ENCODE results near the gene NEMP1. TPM values are rescaled to one million over a fixed set of nuclear protein-coding genes. Genes with fewer than 3 reads are reported as not detected.

The NEMP1 gene
- total and polyA plus RNA-seq, 4 donors: 1.4 to 10.9 (median 3.2) TPM

DNA sequence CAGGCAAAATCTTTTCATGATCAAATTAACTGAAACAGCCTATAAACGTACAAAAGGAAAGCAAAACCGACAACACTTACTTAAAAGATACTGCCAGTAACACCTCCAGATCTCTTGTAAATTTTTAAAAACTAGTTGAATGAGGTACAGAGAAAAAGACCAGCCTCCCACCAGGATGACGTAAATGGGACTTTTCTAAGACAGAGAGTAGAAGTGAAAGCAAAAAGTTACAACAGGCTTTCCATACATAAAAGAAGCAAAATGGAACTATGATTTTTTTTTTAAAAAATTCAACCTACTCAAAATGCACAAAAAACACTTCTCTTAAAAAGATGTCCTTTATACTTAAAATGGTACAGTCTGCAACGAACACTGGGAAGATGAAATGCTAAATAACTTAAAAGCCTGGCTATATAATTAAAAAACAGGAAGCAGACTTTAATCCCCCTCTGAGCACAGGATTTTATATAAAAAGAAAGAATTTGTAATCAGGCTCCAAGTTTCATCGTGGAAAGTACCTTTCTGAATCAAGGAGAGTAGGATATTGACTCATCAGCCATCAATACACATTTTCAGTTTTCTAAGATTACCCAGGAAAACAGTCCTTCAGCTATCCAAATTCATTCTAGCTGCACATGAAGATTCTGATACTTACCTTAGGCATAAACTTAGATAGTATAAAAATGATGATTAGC, 14.5 kb downstream of the NEMP1 start:
- Histone ChIP-seq H3K4me1 (ENCODE audit: control insufficient read depth in 4 of 4, insufficient read depth in 4 of 4, low read length in 3 of 4) (peaks cover 0 to 2% (median 0%) of the 10 kb centered on the region in 4 donors), H3K9me3 (ENCODE audit: control insufficient read depth in 4 of 4, low read length in 3 of 4) (no peaks in the 10 kb centered on the region), H3K27me3 (ENCODE audit: control insufficient read depth in 4 of 4, insufficient read depth in 4 of 4, low read length in 3 of 4) (no peaks in the 10 kb centered on the region), H3K4me3 (ENCODE audit: low read depth in 1 of 3, low read length in 3 of 3) (no peak overlapping the region), H3K36me3 (ENCODE audit: control insufficient read depth in 4 of 4, insufficient read depth in 3 of 4, low read depth in 1 of 4, low read length in 3 of 4) (peaks cover 0 to 5% (median 0%) of the 10 kb centered on the region in 4 donors), H3K27ac (ENCODE audit: low read depth in 1 of 2, low read length in 2 of 2) (peak overlapping the region in 1 of 2 donors; percentile 3), H3K9ac (ENCODE audit: low read depth in 1 of 2, low read length in 2 of 2) (no peak overlapping the region)
- no peak for DNase-seq (ENCODE audit: low spot score)
- TF ChIP-seq, protein P1, sequence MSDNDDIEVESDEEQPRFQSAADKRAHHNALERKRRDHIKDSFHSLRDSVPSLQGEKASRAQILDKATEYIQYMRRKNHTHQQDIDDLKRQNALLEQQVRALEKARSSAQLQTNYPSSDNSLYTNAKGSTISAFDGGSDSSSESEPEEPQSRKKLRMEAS (IDR thresholded peaks at IDR 0.05): no peak
- TF ChIP-seq FOXA2 (IDR thresholded peaks at IDR 0.05) (no peak), GABPA (IDR thresholded peaks at IDR 0.05 in 1 of 2, conservative IDR thresholded peaks at IDR 0.05 in 1 of 2) (no peak), FOXA1 (IDR thresholded peaks at IDR 0.05) (no peak), RAD21 (IDR thresholded peaks at IDR 0.05) (no peak), JUND (IDR thresholded peaks at IDR 0.05) (no peak)
- WGBS: 78% methylated on average over 5 of the region's 5 CpGs

DNA sequence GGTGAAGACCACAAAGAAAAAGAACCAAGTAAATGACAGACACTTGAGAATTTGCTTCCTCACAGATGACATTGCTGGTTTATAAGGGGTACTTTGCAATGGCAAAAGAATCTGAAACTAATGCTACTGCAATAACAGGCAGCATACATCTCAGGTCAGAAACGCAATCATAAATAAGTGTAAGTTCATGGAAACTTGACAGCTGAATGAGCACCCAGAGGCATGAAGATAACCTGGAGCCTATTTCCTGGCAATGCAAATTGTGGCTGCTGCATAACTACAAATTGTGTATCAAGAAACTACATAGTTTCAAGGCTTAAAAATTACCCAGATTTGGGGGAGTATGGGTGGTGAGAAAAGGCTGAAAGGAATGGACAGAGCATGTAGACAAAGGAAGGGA, 20.1 kb downstream of the NEMP1 start:
- DNase-seq (ENCODE audit: low spot score): no peak
- WGBS: 91% methylated on average over 1 of the region's 1 CpG
- H3K4me3 ChIP-seq (ENCODE audit: low read depth in 1 of 3, low read length in 3 of 3): no peak overlapping the region
- H3K27ac ChIP-seq (ENCODE audit: low read depth in 1 of 2, low read length in 2 of 2): no peak overlapping the region
- peaks cover 0 to 5% (median 2%) of the 10 kb centered on the region in 4 donors for H3K36me3 ChIP-seq (ENCODE audit: control insufficient read depth in 4 of 4, insufficient read depth in 3 of 4, low read depth in 1 of 4, low read length in 3 of 4)
- no peaks in the 10 kb centered on the region for H3K9me3 ChIP-seq (ENCODE audit: control insufficient read depth in 4 of 4, low read length in 3 of 4)
- TF ChIP-seq FOXA1 (IDR thresholded peaks at IDR 0.05) (no peak), NR2F2 (IDR thresholded peaks at IDR 0.05) (no peak), EGR1 (IDR thresholded peaks at IDR 0.05; ENCODE audit: low read depth in 2 of 2) (no peak), RAD21 (IDR thresholded peaks at IDR 0.05) (no peak)
- TF ChIP-seq, protein P2, sequence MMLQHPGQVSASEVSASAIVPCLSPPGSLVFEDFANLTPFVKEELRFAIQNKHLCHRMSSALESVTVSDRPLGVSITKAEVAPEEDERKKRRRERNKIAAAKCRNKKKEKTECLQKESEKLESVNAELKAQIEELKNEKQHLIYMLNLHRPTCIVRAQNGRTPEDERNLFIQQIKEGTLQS (IDR thresholded peaks at IDR 0.05): no peak
- TF ChIP-seq, protein P3, sequence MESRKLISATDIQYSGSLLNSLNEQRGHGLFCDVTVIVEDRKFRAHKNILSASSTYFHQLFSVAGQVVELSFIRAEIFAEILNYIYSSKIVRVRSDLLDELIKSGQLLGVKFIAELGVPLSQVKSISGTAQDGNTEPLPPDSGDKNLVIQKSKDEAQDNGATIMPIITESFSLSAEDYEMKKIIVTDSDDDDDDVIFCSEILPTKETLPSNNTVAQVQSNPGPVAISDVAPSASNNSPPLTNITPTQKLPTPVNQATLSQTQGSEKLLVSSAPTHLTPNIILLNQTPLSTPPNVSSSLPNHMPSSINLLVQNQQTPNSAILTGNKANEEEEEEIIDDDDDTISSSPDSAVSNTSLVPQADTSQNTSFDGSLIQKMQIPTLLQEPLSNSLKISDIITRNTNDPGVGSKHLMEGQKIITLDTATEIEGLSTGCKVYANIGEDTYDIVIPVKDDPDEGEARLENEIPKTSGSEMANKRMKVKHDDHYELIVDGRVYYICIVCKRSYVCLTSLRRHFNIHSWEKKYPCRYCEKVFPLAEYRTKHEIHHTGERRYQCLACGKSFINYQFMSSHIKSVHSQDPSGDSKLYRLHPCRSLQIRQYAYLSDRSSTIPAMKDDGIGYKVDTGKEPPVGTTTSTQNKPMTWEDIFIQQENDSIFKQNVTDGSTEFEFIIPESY (IDR thresholded peaks at IDR 0.05): no peak
- TF ChIP-seq, protein P4, sequence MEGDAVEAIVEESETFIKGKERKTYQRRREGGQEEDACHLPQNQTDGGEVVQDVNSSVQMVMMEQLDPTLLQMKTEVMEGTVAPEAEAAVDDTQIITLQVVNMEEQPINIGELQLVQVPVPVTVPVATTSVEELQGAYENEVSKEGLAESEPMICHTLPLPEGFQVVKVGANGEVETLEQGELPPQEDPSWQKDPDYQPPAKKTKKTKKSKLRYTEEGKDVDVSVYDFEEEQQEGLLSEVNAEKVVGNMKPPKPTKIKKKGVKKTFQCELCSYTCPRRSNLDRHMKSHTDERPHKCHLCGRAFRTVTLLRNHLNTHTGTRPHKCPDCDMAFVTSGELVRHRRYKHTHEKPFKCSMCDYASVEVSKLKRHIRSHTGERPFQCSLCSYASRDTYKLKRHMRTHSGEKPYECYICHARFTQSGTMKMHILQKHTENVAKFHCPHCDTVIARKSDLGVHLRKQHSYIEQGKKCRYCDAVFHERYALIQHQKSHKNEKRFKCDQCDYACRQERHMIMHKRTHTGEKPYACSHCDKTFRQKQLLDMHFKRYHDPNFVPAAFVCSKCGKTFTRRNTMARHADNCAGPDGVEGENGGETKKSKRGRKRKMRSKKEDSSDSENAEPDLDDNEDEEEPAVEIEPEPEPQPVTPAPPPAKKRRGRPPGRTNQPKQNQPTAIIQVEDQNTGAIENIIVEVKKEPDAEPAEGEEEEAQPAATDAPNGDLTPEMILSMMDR (IDR thresholded peaks at IDR 0.05; ENCODE audit: low read depth, low read length, missing input control): no peak
- H3K27me3 ChIP-seq (ENCODE audit: control insufficient read depth in 4 of 4, insufficient read depth in 4 of 4, low read length in 3 of 4): no peaks in the 10 kb centered on the region
- H3K9ac ChIP-seq (ENCODE audit: low read depth in 1 of 2, low read length in 2 of 2): no peak overlapping the region
- no peaks in the 10 kb centered on the region for H3K4me1 ChIP-seq (ENCODE audit: control insufficient read depth in 4 of 4, insufficient read depth in 4 of 4, low read length in 3 of 4)

DNA sequence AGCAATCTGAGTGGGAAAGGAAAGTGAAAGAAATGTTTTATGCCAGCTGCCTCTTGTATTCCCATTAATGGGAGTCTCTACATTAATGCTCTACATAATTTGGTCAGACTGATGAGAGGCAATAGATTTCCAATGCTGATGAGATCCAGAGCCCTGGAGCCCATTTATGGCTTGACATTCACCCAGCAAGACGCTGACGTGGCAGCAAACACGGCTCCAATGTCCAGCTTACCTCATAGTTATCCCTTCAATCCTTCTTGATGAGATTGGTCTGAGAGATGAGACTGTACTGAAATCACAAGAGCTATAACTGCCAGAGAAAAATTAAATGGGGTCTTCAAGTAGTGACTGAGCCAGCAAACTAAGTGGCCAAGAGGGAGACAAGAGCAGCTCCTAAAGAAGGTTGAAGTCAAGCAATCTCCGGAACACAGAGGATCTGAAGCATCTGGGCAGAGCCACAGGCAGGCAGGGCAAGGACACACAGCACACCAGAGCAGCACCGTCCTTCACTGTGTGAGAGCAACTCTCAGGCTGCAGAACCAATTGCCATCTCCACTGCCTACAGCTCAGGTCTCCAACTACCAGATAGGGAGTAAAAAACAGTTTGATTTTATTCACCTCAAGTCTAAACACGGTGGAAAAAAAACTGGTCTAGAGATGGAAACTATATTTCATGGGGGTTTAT, 21.4 kb downstream of the NEMP1 start:
- Histone ChIP-seq H3K27ac (ENCODE audit: low read depth in 1 of 2, low read length in 2 of 2) (no peak overlapping the region), H3K27me3 (ENCODE audit: control insufficient read depth in 4 of 4, insufficient read depth in 4 of 4, low read length in 3 of 4) (no peaks in the 10 kb centered on the region), H3K4me1 (ENCODE audit: control insufficient read depth in 4 of 4, insufficient read depth in 4 of 4, low read length in 3 of 4) (no peaks in the 10 kb centered on the region), H3K9ac (ENCODE audit: low read depth in 1 of 2, low read length in 2 of 2) (no peak overlapping the region), H3K4me3 (ENCODE audit: low read depth in 1 of 3, low read length in 3 of 3) (no peak overlapping the region), H3K9me3 (ENCODE audit: control insufficient read depth in 4 of 4, low read length in 3 of 4) (no peaks in the 10 kb centered on the region), H3K36me3 (ENCODE audit: control insufficient read depth in 4 of 4, insufficient read depth in 3 of 4, low read depth in 1 of 4, low read length in 3 of 4) (peaks cover 0 to 5% (median 2%) of the 10 kb centered on the region in 4 donors)
- WGBS: 90% methylated on average over 6 of the region's 6 CpGs
- DNase-seq (ENCODE audit: low spot score): no peak
- TF ChIP-seq, protein P4 (IDR thresholded peaks at IDR 0.05; ENCODE audit: low read depth, low read length, missing input control): no peak
- TF ChIP-seq JUND (IDR thresholded peaks at IDR 0.05) (no peak), GABPA (IDR thresholded peaks at IDR 0.05 in 1 of 2, conservative IDR thresholded peaks at IDR 0.05 in 1 of 2) (no peak), FOXA1 (IDR thresholded peaks at IDR 0.05) (no peak), EGR1 (IDR thresholded peaks at IDR 0.05; ENCODE audit: low read depth in 2 of 2) (no peak), TAF1 (conservative IDR thresholded peaks at IDR 0.05) (no peak), HNF4A (conservative IDR thresholded peaks at IDR 0.05) (no peak), HNF4G (IDR thresholded peaks at IDR 0.05) (no peak), RAD21 (IDR thresholded peaks at IDR 0.05) (no peak)
- TF ChIP-seq, protein P2 (IDR thresholded peaks at IDR 0.05): no peak
- TF ChIP-seq, protein P3 (IDR thresholded peaks at IDR 0.05): no peak

Data from liver (tissue), 9 donors.